GM12878 (cell line): ENCODE results near the gene TPH2. TPM values are rescaled to one million over a fixed set of nuclear protein-coding genes. Genes with fewer than 3 reads are reported as not detected.

Experiments
- ATAC-seq: fragments of 200-7000 bp; cut with Tn5 transposase; 3 replicates; pipeline ENCODE4 v1.9.1; 2020; ENCODE audit warnings: mild to moderate bottlenecking, moderate library complexity
- BruUV-seq: library from RNA; stranded (reverse); fragments of 400-500 nt; replicated peaks from 2 replicates; lab custom pipeline; 2021; lab: Mats Ljungman, UMichigan
- CTCF ChIA-PET: fragments of 300-600 bp; sonication (Branson Sonifier 250); formaldehyde crosslinking; extraction: SDS; loops from one replicate; lab custom pipeline; 2021; ENCODE audit warnings: inconsistent platforms; lab: Yijun Ruan, JAX
- POLR2A ChIA-PET: fragments of 350-600 bp; formaldehyde crosslinking; extraction: SDS; loops from one replicate; lab custom pipeline; 2021; ENCODE audit warnings: inconsistent platforms; lab: Charles Lee
- RAD21 ChIA-PET: fragments of 300-600 bp; sonication (Branson Sonifier 250); formaldehyde crosslinking; loops from one replicate; lab custom pipeline; 2023; ENCODE audit warnings: antibody characterized with exemption; ENCODE audit not compliant: unreplicated experiment; lab: Charles Lee
- SMC1A ChIA-PET: fragments of 300-600 bp; sonication (Branson Sonifier 250); formaldehyde crosslinking; loops from one replicate; lab custom pipeline; 2023; ENCODE audit not compliant: unreplicated experiment, uncharacterized antibody; lab: Charles Lee
- DNase-seq: peaks from one replicate; pipeline ENCODE4 v3.0.0-alpha.2; 2011; ENCODE audit warnings: low read depth, low spot score
- FAIRE-seq: peaks from 3 replicates; lab custom pipeline; 2011; peaks lifted over from hg19 to GRCh38; lab: Jason Lieb, UNC
- H2AFZ ChIP-seq: 2 replicates; pipeline ENCODE4 v1.6.0; 2011; ENCODE audit warnings: low read depth, low read length, control low read depth; ENCODE audit not compliant: control insufficient read depth
- H3K27ac ChIP-seq: 2 replicates; pipeline ENCODE4 v1.5.1; 2011; ENCODE audit warnings: control low read depth; ENCODE audit not compliant: control insufficient read depth, insufficient read depth
- H3K27me3 ChIP-seq, 2 experiments: replicated peaks in 1 of 2; 2 replicates each; pipeline versions ENCODE4 v1.6.0 to v1.6.1; 2011; ENCODE audit warnings: low read length in 1 of 2; ENCODE audit not compliant: control insufficient read depth in 2 of 2, insufficient read depth in 2 of 2
- H3K36me3 ChIP-seq, 2 experiments: 2 replicates each; pipeline ENCODE4 v1.5.1; 2011; ENCODE audit warnings: low read length in 1 of 2; ENCODE audit not compliant: control insufficient read depth in 2 of 2, insufficient read depth in 2 of 2
- H3K4me1 ChIP-seq: 2 replicates; pipeline ENCODE4 v1.6.1; 2011; ENCODE audit warnings: mild to moderate bottlenecking, low read length, moderate library complexity, mixed read lengths; ENCODE audit not compliant: control insufficient read depth, insufficient read depth
- H3K4me2 ChIP-seq: 2 replicates; pipeline ENCODE4 v1.6.0; 2011; ENCODE audit warnings: control low read depth; ENCODE audit not compliant: control insufficient read depth, insufficient read depth
- H3K4me3 ChIP-seq: fragments of 200-600 bp; sonication (generic); 2 replicates; pipeline ENCODE4 v1.5.1; 2016
- H3K79me2 ChIP-seq: 2 replicates; pipeline ENCODE4 v1.6.0; 2011; ENCODE audit warnings: low read length; ENCODE audit not compliant: control insufficient read depth, insufficient read depth
- H3K9ac ChIP-seq: 2 replicates; pipeline ENCODE4 v1.8.0; 2011; ENCODE audit warnings: low read length, control low read depth, mixed read lengths; ENCODE audit not compliant: control insufficient read depth, insufficient read depth
- H3K9me3 ChIP-seq: replicated peaks from 3 replicates; pipeline ENCODE4 v1.5.1; 2011; ENCODE audit warnings: mild to moderate bottlenecking, low read length; ENCODE audit not compliant: control insufficient read depth, insufficient read depth
- H4K20me1 ChIP-seq: 2 replicates; pipeline ENCODE4 v1.6.0; 2011; ENCODE audit not compliant: control insufficient read depth, insufficient read depth
- BACH1 ChIP-seq: fragments of 450-650 bp; IDR thresholded peaks from 2 replicates; pipeline ENCODE4 v1.6.1; 2017; ENCODE audit warnings: mild to moderate bottlenecking, borderline replicate concordance
- EED ChIP-seq: sonication (generic); IDR thresholded peaks from 2 replicates; pipeline ENCODE4 v1.6.1; 2016; ENCODE audit warnings: antibody characterized with exemption, low read depth
- HDGF ChIP-seq: fragments of 450-650 bp; IDR thresholded peaks from 2 replicates; pipeline ENCODE4 v1.6.1; 2016; ENCODE audit warnings: antibody characterized with exemption
- JUND ChIP-seq: IDR thresholded peaks from 2 replicates; pipeline ENCODE4 v1.6.1; 2012; ENCODE audit warnings: low read depth, mild to moderate bottlenecking, low read length, improper control_type of control experiment, moderate library complexity
- MLLT1 ChIP-seq: fragments of 450-650 bp; IDR thresholded peaks from 2 replicates; pipeline ENCODE4 v1.6.1; 2016; ENCODE audit warnings: mild to moderate bottlenecking
- MYB ChIP-seq: fragments of 150-350 bp; IDR thresholded peaks from 2 replicates; pipeline ENCODE4 v1.6.1; 2014; ENCODE audit warnings: mild to moderate bottlenecking, low read depth, low read length, borderline replicate concordance
- NFYB ChIP-seq: IDR thresholded peaks from 2 replicates; pipeline ENCODE4 v1.6.1; 2011; ENCODE audit warnings: low read depth, mild to moderate bottlenecking, low read length, improper control_type of control experiment, moderate library complexity; ENCODE audit not compliant: insufficient read depth
- SIX5 ChIP-seq: IDR thresholded peaks from 2 replicates; pipeline ENCODE4 v1.6.1; 2011; ENCODE audit warnings: mild to moderate bottlenecking, low read depth, low read length, moderate library complexity; ENCODE audit not compliant: severe bottlenecking
- TAF1 ChIP-seq: IDR thresholded peaks from 2 replicates; pipeline ENCODE4 v1.6.1; 2011; ENCODE audit warnings: mild to moderate bottlenecking, low read depth, low read length, borderline replicate concordance
- ZNF592 ChIP-seq: fragments of 450-650 bp; IDR thresholded peaks from 2 replicates; pipeline ENCODE4 v1.6.1; 2017; ENCODE audit warnings: mild to moderate bottlenecking, moderate library complexity
- WGBS: methylation state at CpG from one replicate; pipeline ENCODE4 v1.1.6; 2016; ENCODE audit warnings: low lambda C conversion rate; ENCODE audit not compliant: insufficient replicate concordance, insufficient coverage; ENCODE audit errors: missing lambda C conversion rate; 5-methylcytosine and 5-hydroxymethylcytosine counted together
- in situ Hi-C: fragments of 300-500 bp; cut with MboI; formaldehyde crosslinking; loops from 9 replicates; pipeline ENCODE4 v1.14.3; 2018; ENCODE audit warnings: mixed read lengths
- intact Hi-C: fragments of 100-400 bp; cut with micrococcal nuclease; formaldehyde crosslinking; loops from one replicate; pipeline ENCODE4 v1.14.2; 2022; ENCODE audit not compliant: unreplicated experiment
- polyA plus RNA-seq, 11 experiments: library from polyadenylated mRNA; depleted of rRNA in 4 of 11; unstranded in 6 of 11; stranded (reverse) in 5 of 11; fragments of >200 nt; fragmentation: Nextera tagmentation in 4 of 11; fragmentation: Illumina TruSeq in 1 of 11; extraction: Ambion mirVana in 4 of 11; extraction: Trizol in 1 of 11; gene quantifications; 1 replicate in 1 of 11; 2 replicates in 10 of 11; pipeline versions ENCODE4 v1.2.1 to v1.2.3, GENCODE V29; 2011 to 2016; ENCODE audit warnings: inconsistent platforms in 2 of 11, missing spikeins in 2 of 11, low read depth in 1 of 11
- total RNA-seq, 4 experiments: library from RNA; depleted of rRNA in 3 of 4; stranded (reverse); fragments of >200 nt in 3 of 4; fragmentation: Illumina TruSeq in 1 of 4; extraction: Trizol in 1 of 4; gene quantifications; 2 replicates each; pipeline versions ENCODE4 v1.2.1 to v1.2.3, GENCODE V29; 2013 to 2021

The TPH2 gene
- total and polyA plus RNA-seq, 10 of the 15 experiments (the other 5 are each of a cell fraction or from before 2014, with no cell fraction given): not detected

GRCh38 chr12:72074065-72074464 lies 135.4 kb downstream of the TPH2 start:
- no peaks in the 10 kb centered on the region for H3K79me2 ChIP-seq
- in situ Hi-C loops: no loop called here
- H3K4me1 ChIP-seq: no peaks in the 10 kb centered on the region
- WGBS: 33% methylated on average over 1 of the region's 1 CpG
- no peaks in the 10 kb centered on the region for H4K20me1 ChIP-seq
- H3K36me3 ChIP-seq: no peaks in the 10 kb centered on the region
- TF ChIP-seq ZNF592 (no peak), TAF1 (no peak)
- H3K4me3 ChIP-seq: no peak overlapping the region
- ChIA-PET SMC1A (interaction anchor here (0.6 kb wide), 1 partner anchor 61 kb away, joined by 3 read pairs; no protein-coding TSS in a partner anchor), POLR2A (no interaction called here), CTCF (no interaction called here), RAD21 (no interaction called here)
- intact Hi-C loops: no loop called here
- H3K9ac ChIP-seq: no peak overlapping the region
- no peak for ATAC-seq
- H3K27ac ChIP-seq: no peak overlapping the region
- no peaks in the 10 kb centered on the region for H3K27me3 ChIP-seq
- H3K4me2 ChIP-seq: no peak overlapping the region
- no peak overlapping the region for H2AFZ ChIP-seq
- no peaks in the 10 kb centered on the region; the same call in 2 of the 3 replicates for H3K9me3 ChIP-seq
- no peak for FAIRE-seq
- DNase-seq: no peak
- BruUV-seq: no TSS peak

- H3K4me2 ChIP-seq: no peak overlapping the region
- no peaks in the 10 kb centered on the region for H3K79me2 ChIP-seq
- H3K27me3 ChIP-seq: no peaks in the 10 kb centered on the region
- POLR2A ChIA-PET: no interaction called here
- no peaks in the 10 kb centered on the region for H4K20me1 ChIP-seq
- no peak overlapping the region for H2AFZ ChIP-seq
- ATAC-seq (no peak), DNase-seq (no peak), FAIRE-seq (no peak)
- RAD21 ChIA-PET: no interaction called here
- no peaks in the 10 kb centered on the region for H3K36me3 ChIP-seq
- CTCF ChIA-PET: no interaction called here
- no peaks in the 10 kb centered on the region; the same call in 2 of the 3 replicates for H3K9me3 ChIP-seq
- SMC1A ChIA-PET: no interaction called here
- H3K4me1 ChIP-seq: no peaks in the 10 kb centered on the region
- no peak for TF ChIP-seq MYB
- TF ChIP-seq SIX5: no peak
- no peak for TF ChIP-seq HDGF
- TF ChIP-seq MLLT1: no peak
- TF ChIP-seq JUND: no peak
- no peak for TF ChIP-seq NFYB
- no peak for TF ChIP-seq EED
- TF ChIP-seq BACH1: no peak
- intact Hi-C loops: no loop called here
- H3K9ac ChIP-seq: no peak overlapping the region
- in situ Hi-C loops: no loop called here
- no TSS peak for BruUV-seq
- 34% methylated on average over 3 of the region's 3 CpGs for WGBS
- H3K4me3 ChIP-seq: no peak overlapping the region
- H3K27ac ChIP-seq: no peak overlapping the region
Measured at GRCh38 chr12:72074956-72075355, 136.3 kb downstream of the TPH2 start.
